ENCODE results near the gene SLC35B4.
"Not testable (repeated sequence)": the region's sequence is repeated elsewhere in the genome, so short reads cannot be mapped to it uniquely, and the experiment has no call there.

Gene SLC35B4

GRCh38 chr7:134331393-134331792 is 14.7 kb upstream of the SLC35B4 start:
- DNase-seq (ENCODE audit: low read depth, low spot score), result no peak

- DNase-seq (ENCODE audit: low read depth, low spot score), result no peak
These were observed 14.2 kb upstream of the SLC35B4 start for GRCh38 chr7:134330974-134331373.

GRCh38 chr7:134329614-134330346 is 13.1 kb upstream of the SLC35B4 start:
- no peak for DNase-seq (ENCODE audit: low read depth, low spot score)

GRCh38 chr7:134328900-134329299 is 12.2 kb upstream of the SLC35B4 start:
- DNase-seq (ENCODE audit: low read depth, low spot score), result no peak

DNA sequence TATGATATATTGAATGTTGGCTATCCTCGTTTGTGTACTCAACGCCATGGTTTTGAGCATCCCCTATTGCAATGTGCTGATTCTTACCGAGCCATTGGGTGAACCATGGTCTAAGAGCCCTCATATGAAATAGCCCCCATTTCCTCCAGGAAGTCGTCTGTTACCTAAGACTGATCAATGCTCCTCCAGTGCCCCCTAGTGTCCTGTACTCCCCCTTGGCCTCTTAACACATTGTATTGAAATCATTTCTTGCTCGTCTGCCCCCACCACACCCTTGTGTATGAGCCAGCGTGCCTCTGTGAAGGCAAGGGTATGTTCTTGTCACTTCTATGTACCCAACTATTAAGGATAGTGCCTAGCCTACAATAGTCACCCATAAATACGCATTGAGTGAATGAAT is 11.2 kb upstream of the SLC35B4 start:
- DNase-seq (ENCODE audit: low read depth, low spot score), result peak; percentile 68

GRCh38 chr7:134324107-134324506 is 7.4 kb upstream of the SLC35B4 start:
- DNase-seq (ENCODE audit: low read depth, low spot score), result no peak

- no peak for DNase-seq (ENCODE audit: low read depth, low spot score)
These were observed 3.5 kb upstream of the SLC35B4 start for GRCh38 chr7:134320201-134320600.

GRCh38 chr7:134318443-134318842 is 1.7 kb upstream of the SLC35B4 start:
- no peak for DNase-seq (ENCODE audit: low read depth, low spot score)

DNA sequence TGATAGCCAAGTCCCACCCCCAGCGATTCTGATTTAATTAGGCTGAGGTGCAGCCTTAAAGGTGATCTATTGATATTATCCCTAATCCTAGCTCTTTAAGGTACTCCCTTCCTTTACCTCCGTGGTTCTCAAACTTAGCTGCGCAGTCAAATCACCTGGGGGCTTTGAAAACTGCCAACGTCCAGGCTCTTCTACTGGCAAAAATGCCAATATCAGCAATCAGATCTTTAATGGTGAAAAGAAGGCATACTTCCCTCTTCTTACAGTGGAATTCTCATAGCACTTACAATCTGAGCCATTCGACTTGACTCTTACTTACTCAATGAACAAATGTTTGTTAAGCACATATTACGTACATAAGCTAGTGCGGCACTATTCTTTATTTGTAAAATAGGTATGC is 704 bp upstream of the SLC35B4 start:
- DNase-seq (ENCODE audit: low read depth, low spot score), result no peak

GRCh38 chr7:134315679-134316538 is 821 bp downstream of the SLC35B4 start:
- no peak for DNase-seq (ENCODE audit: low read depth, low spot score)

DNA sequence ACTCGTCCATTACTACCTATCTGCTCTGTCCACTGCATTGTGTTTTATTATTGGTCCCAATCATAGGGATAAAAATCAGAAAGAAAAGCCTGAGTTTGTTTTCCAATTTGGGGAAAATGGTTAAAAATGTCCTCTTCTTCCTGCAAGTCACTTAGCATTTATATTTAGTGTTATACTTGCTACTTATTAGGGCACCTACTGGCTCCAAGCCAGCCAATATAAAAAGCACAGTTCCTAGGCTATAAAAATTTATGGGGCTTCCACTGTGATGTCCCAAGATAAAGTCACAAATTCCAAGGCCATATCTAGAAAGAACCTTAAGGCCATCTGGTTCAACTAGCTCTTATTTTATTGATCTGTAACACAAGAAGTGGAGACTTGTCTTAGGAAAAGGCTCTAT is 3.2 kb downstream of the SLC35B4 start:
- no peak for DNase-seq (ENCODE audit: low read depth, low spot score)

GRCh38 chr7:134312717-134313116 is 4.0 kb downstream of the SLC35B4 start:
- DNase-seq (ENCODE audit: low read depth, low spot score), result no peak

GRCh38 chr7:134311807-134312206 is 4.9 kb downstream of the SLC35B4 start:
- DNase-seq (ENCODE audit: low read depth, low spot score), result no peak

- no peak for DNase-seq (ENCODE audit: low read depth, low spot score)
These were observed 8.2 kb downstream of the SLC35B4 start for GRCh38 chr7:134308548-134308947.

DNA sequence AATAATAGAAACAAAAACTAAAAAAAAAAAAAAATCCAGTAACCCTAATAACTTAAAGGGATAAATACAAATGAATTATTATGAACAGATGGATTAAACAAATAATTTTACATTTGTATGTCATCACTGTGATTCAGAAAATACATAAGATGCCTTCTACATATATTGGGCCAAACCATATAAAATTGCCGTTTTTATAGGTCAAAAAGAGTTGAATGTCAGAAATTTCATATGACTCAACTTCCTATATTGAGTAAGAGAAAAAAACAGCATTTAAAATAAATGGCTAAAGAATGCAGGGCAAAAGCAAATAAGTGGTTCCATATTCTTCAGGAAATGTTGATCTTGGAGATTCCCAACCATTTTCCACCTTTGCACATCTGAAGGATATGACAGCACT is 9.4 kb downstream of the SLC35B4 start:
- no peak for DNase-seq (ENCODE audit: low read depth, low spot score)

DNA sequence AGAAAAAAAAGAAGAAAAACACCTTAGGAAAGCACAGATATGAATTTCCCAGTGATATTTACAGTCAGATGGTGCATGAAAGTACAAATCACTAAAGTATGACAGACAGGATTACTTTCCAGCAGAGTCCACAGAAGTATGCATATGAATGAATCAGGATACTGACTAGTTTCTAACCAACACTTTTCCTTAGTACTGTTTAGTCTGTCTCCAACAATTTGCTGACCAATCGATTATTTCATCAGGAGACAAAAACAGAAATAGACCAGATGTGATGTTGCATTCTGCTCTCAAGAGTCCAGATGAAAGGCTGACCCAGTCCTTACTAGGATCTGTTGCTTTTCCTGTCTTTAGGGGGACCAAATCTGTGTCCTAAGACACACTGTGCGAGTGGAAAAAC is 14.6 kb downstream of the SLC35B4 start:
- no peak for DNase-seq (ENCODE audit: low read depth, low spot score)

DNA sequence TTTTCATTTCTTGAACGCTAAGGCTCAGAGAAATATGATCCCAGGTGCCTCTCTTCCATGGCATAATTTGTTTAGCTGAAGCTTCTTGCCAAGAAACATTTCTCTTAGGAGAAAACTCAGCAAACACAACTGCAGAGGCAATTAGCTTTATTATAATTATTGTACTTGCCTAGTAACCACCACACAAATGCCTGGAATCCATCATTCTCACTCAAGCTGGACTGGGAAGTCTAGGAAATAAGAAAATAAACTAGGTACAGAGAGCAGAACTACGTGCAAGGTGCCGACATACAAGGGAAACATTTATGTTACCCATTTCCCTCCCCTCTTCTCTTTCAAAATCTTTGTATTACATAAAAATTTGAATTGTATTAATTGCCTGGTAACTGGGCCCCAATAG is 15.1 kb downstream of the SLC35B4 start:
- DNase-seq (ENCODE audit: low read depth, low spot score), result no peak

DNA sequence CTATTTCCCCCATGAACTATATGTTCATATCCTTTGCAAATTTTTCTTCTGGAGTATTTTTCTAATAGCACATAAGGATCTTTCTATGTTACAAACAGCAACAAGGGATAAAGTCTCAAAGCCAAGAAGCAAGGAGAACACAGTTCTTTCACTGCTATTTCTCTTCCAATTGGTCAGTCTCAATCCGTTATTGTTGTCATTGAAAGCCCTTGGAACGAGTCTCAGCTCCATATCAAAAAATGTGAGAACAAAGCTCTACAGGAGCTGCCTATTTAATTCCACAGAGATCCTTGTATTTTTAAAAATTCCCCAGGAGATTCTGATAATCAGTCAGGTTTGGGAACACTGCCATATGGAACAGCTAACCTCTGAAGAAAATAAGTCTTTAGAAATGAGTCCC is 15.7 kb downstream of the SLC35B4 start:
- DNase-seq (ENCODE audit: low read depth, low spot score), result no peak

DNA sequence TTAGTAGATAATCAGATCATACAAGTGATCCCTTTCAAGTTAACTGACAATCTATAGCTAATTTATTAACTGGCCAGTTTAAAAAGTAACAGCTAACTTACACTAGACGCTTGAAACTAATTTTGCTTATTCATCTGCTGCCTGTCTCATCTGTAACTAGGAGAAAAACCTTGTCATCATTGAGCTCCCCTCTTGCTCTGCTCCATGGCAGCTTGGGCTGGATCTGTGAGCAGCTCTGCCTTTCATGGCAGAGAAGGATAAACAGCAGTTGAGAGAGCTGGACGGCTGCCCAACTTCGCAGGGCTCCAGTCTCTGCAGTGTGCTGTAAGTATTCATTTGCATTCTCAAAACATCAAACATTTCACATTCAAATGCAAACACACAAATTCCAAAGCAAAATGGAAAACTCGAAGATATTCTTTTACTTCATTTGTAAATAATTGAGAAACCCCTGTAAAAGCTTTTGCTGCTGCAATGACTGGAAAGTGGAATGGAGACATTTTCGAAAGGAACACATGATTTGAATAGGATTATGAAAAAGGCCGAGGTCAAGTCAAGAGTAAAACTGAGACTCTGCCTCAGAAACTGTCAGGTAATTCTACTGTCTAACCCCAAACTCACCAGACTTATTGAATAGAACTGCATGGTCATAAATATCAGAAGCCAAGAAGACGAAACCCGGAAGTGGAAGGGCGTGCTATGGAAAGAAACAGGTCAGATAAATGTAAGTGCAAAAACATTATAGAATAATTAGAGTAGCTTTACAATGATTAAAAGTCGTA is 17.6 kb downstream of the SLC35B4 start:
- DNase-seq (ENCODE audit: low read depth, low spot score), result no peak

- no peak for DNase-seq (ENCODE audit: low read depth, low spot score)
These were observed 19.2 kb downstream of the SLC35B4 start for GRCh38 chr7:134297489-134297888.

GRCh38 chr7:134295982-134296381 is 20.7 kb downstream of the SLC35B4 start:
- not testable (repeated sequence) for DNase-seq (ENCODE audit: low read depth, low spot score)
